ENCODE results near the gene UCK2.
"Not testable (repeated sequence)": the region's sequence is repeated elsewhere in the genome, so short reads cannot be mapped to it uniquely, and the experiment has no call there.

Gene UCK2

DNA sequence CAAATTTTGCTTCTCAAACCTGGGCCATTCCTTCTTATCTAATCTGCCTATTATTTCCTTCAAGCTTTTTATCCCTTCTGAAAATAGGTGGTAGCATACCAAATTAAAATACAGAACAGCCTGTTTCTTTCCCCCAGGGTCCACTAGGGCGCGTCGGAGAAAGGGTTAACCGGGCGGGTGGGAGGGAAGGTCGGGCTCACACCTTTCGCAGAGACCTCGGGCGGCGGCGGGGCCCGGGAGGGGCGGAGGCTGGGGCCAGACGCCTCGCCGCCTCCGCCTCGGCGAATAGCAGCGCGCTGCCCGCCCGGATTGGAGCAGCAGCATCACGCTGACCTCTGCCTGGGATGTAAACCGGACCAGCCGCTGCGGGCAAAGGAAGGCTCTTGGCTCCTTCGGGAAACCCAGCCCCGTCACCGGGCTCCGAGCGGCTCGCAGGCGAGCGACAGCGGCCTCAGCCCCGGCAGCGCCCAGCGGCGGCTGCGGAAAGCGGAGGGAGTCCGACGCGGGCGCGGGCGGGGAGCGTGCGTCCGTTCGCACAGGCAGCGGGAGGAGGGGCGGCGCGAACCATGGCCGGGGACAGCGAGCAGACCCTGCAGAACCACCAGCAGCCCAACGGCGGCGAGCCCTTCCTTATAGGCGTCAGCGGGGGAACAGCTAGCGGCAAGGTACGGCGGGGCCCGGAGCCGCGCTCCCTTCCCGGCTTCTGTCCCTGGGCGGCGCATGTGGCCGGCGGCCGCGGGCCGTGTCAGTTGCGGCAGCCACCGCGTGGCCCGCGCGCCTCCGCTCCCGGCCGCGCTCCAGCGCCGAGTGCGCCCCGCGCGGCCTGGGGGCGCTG, at the start of gene UCK2:
Gene UCK2 (plus strand): TSS at position 347 of the 835 bp plus-strand sequence. CDS start 220 bp downstream, at position 567.
- intact Hi-C loops (cut with micrococcal nuclease), result loop anchor here (2.0 to 5.0 kb wide), 3 partner anchors 45 to 130 kb away; partner anchors contain the start of genes ALDH9A1 and TMCO1
- Mint-ChIP-seq H3K4me3 (peak within 1 kb of the TSS; percentile 99), H3K27ac (peak within 1 kb of the TSS; percentile 87), H3K27me3 (no peaks in the 10 kb centered on the region), H3K4me1 (ENCODE audit: low read depth) (peaks cover 15% of the 10 kb centered on the region), H3K36me3 (ENCODE audit: low read depth) (peaks cover 15% of the 10 kb centered on the region), H3K9me3 (no peaks in the 10 kb centered on the region)

DNA sequence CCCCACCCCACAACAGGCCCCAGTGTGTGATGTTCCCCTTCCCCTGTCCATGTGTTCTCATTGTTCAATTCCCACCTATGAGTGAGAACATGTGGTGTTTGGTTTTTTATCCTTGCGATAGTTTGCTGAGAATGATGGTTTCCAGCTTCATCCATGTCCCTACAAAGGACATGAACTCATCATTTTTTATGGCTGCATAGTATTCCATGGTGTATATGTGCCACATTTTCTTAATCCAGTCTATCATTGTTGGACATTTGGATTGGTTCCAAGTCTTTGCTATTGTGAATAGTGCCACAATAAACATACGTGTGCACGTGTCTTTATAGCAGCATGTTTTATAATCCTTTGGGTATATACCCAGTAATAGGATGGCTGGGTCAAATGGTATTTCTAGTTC, 49.2 kb upstream of the UCK2 start:
- H3K27me3 Mint-ChIP-seq; H3K4me1 Mint-ChIP-seq (ENCODE audit: low read depth); H3K9me3 Mint-ChIP-seq; H3K4me3 Mint-ChIP-seq; intact Hi-C loops (cut with micrococcal nuclease); H3K27ac Mint-ChIP-seq: not testable (repeated sequence)
- peaks cover 13% of the 10 kb centered on the region for H3K36me3 Mint-ChIP-seq (ENCODE audit: low read depth)

DNA sequence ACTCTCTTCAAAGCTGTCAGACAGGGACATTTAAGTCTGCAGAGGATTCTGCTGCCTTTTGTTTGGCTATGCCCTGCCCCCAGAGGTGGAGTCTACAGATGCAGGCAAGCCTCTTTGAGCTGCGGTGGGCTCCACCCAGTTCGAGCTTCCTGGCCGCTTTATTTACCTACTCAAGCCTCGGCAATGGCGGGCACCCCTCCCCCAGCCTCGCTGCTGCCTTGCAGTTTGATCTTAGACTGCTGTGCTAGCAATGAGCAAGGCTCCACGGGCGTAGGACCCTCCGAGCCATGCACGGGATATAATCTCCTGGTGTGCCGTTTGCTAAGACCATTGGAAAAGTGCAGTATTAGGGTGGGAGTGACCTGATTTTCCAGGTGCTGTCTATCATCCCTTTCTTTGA, 43.9 kb upstream of the UCK2 start:
- intact Hi-C loops (cut with micrococcal nuclease); H3K4me1 Mint-ChIP-seq (ENCODE audit: low read depth); H3K27me3 Mint-ChIP-seq; H3K4me3 Mint-ChIP-seq; H3K36me3 Mint-ChIP-seq (ENCODE audit: low read depth); H3K27ac Mint-ChIP-seq: not testable (repeated sequence)
- peaks cover 12% of the 10 kb centered on the region for H3K9me3 Mint-ChIP-seq

DNA sequence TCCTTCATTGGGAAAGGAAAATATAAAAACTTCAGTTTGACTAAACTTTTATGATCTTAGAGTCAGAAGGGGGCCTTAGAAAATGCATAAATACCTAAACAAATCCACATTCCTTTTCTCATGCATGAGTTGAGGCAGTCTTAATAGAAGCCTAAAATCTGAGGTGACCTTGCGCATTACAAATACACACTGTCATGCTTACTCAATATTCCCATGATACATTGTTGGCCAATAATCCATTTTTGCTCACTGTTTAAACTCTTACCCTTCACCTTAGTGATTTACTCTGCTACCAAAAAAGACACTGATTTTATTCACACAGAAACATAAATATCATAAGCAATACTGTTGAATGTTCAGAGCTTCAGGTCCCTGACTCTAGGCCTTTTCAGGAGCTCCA, 39.7 kb upstream of the UCK2 start:
- Mint-ChIP-seq H3K4me1 (ENCODE audit: low read depth) (no peaks in the 10 kb centered on the region), H3K36me3 (ENCODE audit: low read depth) (no peaks in the 10 kb centered on the region), H3K9me3 (peaks cover 12% of the 10 kb centered on the region), H3K4me3 (no peak overlapping the region), H3K27ac (no peak overlapping the region), H3K27me3 (peaks cover 1% of the 10 kb centered on the region)
- intact Hi-C loops (cut with micrococcal nuclease), result no loop called here

DNA sequence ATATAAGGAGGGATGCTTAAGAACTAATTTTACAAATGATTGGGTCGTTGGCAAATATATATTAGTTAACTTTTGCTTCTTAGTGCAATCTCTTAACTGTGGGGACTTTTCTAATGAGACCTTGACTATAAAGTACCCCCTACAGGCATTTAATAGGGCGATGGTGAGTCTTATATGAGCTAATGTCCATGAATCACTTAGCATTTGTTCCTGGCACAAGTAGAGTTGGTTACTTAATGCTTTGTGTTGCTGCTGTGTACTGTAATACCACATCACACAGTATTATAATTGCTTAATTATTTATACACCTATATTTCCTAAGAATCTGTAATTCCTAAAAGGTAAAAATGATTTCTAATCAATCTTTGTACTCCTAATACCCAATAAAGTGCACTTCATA, 33.5 kb upstream of the UCK2 start:
- intact Hi-C loops (cut with micrococcal nuclease), result no loop called here
- Mint-ChIP-seq H3K27me3 (peaks cover 1% of the 10 kb centered on the region), H3K27ac (no peak overlapping the region), H3K9me3 (no peaks in the 10 kb centered on the region), H3K4me1 (ENCODE audit: low read depth) (no peaks in the 10 kb centered on the region), H3K4me3 (no peak overlapping the region), H3K36me3 (ENCODE audit: low read depth) (no peaks in the 10 kb centered on the region)

DNA sequence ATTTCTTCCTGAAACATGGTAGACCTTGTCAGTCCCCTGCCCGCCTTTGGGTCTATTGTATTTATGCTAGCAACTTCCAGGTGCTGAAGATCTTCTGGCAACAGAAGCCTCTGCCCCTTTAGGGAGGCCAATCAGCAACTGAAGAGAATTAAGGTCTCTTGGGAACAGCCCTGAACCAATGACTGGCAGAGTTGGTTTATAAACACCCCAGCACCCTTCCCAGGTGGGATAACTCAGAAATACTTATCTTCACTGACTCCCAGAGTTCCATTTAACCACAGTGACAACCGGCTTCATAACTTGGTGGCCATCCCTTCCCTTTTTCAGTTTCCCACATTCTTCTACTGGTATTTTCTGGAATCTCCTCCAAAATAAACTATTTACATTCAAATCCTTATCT, 31.5 kb upstream of the UCK2 start:
- Mint-ChIP-seq H3K27ac (no peak overlapping the region), H3K36me3 (ENCODE audit: low read depth) (no peaks in the 10 kb centered on the region), H3K9me3 (peaks cover 5% of the 10 kb centered on the region), H3K27me3 (peaks cover 1% of the 10 kb centered on the region), H3K4me1 (ENCODE audit: low read depth) (no peaks in the 10 kb centered on the region), H3K4me3 (no peak overlapping the region)
- intact Hi-C loops (cut with micrococcal nuclease), result no loop called here

DNA sequence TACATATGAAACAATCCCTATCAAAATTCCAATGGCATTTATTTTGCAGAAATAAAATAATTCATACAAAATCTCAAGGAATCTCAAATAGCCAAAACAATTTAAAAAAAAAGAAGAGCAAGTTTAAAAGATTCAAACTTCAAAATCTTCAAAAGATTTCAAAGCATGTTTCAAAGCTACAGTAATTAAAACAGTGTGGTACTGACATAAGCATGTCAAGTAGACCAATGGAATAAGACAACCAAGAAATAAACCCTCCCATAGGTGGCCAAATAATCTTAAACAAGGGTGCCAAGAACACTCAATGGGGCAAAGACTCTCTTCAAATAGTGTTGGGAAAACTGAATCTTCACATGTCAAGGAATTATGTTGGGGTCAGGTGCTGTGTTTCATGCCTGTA, 28.0 kb upstream of the UCK2 start:
- Mint-ChIP-seq H3K36me3 (ENCODE audit: low read depth) (no peaks in the 10 kb centered on the region), H3K4me3 (no peak overlapping the region), H3K4me1 (ENCODE audit: low read depth) (no peaks in the 10 kb centered on the region), H3K27me3 (no peaks in the 10 kb centered on the region), H3K27ac (no peak overlapping the region), H3K9me3 (peaks cover 5% of the 10 kb centered on the region)
- intact Hi-C loops (cut with micrococcal nuclease), result no loop called here

DNA sequence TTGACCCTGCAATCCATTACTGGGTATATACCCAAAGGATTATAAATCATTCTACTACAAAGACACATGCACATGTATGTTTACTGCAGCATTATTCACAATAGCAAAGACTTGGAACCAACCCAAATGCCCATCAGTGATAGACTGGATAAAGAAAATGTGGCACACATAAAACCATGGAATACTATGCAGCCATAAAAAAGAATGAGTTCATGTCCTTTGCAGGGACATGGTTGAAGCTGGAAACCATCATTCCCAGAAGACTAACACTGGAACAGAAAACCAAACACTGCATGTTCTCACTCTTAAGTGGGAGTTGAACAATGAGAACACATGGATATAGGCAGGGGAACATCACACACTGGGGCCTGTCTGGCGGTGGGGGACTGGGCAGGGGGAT, 22.9 kb upstream of the UCK2 start:
- H3K27ac Mint-ChIP-seq; H3K4me1 Mint-ChIP-seq (ENCODE audit: low read depth); intact Hi-C loops (cut with micrococcal nuclease); H3K27me3 Mint-ChIP-seq; H3K36me3 Mint-ChIP-seq (ENCODE audit: low read depth); H3K4me3 Mint-ChIP-seq; H3K9me3 Mint-ChIP-seq: not testable (repeated sequence)

DNA sequence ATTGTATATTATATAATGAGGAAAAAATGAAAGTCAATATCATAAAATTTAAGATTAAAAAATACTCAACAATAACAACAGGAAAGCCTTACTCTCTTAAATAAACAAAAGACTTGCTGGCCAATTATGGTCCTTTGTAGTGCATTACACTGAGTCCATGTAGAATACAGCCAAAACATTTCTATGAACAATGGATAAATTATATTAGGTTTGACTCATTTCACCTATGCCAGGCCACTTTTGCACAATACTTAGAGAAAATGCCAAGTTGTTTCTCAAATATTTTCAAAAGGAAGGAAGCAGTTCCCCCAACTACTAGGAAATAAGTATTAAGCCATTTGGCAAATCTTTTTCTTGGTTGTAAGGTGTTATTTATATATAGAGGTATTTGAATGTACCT, 19.8 kb upstream of the UCK2 start:
- Mint-ChIP-seq H3K27me3 (no peaks in the 10 kb centered on the region), H3K4me3 (no peak overlapping the region), H3K4me1 (ENCODE audit: low read depth) (no peaks in the 10 kb centered on the region), H3K36me3 (ENCODE audit: low read depth) (no peaks in the 10 kb centered on the region), H3K9me3 (no peaks in the 10 kb centered on the region), H3K27ac (no peak overlapping the region)
- intact Hi-C loops (cut with micrococcal nuclease), result no loop called here

DNA sequence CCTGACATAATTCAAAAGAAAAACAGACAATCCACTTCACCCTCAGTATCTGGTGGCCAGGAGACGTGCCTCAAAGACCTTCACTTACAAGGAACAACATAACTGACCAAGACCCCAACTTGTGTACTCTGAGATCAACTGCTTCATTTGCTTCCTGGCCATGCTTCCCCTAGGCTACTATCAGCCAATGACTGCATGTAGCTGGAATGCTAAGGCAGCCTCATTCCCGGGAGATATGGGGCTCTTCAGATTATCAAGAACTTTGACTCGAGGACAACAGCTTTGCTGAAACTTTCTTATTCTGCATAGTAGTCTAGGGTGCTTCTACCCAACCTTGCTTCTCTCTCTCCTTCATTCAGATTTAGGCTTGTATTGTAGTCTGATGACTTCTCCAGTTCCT, 11.7 kb upstream of the UCK2 start:
- no peak overlapping the region for H3K27ac Mint-ChIP-seq
- no peak overlapping the region for H3K4me3 Mint-ChIP-seq
- H3K4me1 Mint-ChIP-seq (ENCODE audit: low read depth), result no peaks in the 10 kb centered on the region
- H3K9me3 Mint-ChIP-seq, result no peaks in the 10 kb centered on the region
- H3K27me3 Mint-ChIP-seq, result no peaks in the 10 kb centered on the region
- intact Hi-C loops (cut with micrococcal nuclease), result no loop called here
- no peaks in the 10 kb centered on the region for H3K36me3 Mint-ChIP-seq (ENCODE audit: low read depth)

DNA sequence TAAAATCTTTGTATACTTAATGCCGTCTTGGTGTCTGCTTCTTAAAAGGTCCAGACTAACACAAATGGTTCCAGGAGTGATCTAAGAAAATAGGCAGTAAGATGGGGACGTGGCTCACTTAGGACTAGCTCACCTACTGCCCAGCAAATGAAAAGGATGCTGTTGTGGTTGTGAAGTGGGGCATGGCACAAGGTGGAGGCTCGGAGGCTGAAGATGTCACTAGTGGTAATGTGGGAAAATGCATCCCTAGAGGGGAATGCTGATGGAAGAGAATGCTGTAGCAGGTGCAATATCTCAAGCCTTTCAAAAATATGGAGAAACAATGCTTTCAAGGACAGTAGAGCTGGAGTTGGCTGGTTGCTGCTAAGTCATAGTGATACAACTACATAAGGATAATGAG, 11.3 kb upstream of the UCK2 start:
- Mint-ChIP-seq H3K9me3 (no peaks in the 10 kb centered on the region), H3K4me1 (ENCODE audit: low read depth) (no peaks in the 10 kb centered on the region), H3K27ac (no peak overlapping the region), H3K27me3 (no peaks in the 10 kb centered on the region), H3K36me3 (ENCODE audit: low read depth) (no peaks in the 10 kb centered on the region), H3K4me3 (no peak overlapping the region)
- intact Hi-C loops (cut with micrococcal nuclease), result no loop called here

DNA sequence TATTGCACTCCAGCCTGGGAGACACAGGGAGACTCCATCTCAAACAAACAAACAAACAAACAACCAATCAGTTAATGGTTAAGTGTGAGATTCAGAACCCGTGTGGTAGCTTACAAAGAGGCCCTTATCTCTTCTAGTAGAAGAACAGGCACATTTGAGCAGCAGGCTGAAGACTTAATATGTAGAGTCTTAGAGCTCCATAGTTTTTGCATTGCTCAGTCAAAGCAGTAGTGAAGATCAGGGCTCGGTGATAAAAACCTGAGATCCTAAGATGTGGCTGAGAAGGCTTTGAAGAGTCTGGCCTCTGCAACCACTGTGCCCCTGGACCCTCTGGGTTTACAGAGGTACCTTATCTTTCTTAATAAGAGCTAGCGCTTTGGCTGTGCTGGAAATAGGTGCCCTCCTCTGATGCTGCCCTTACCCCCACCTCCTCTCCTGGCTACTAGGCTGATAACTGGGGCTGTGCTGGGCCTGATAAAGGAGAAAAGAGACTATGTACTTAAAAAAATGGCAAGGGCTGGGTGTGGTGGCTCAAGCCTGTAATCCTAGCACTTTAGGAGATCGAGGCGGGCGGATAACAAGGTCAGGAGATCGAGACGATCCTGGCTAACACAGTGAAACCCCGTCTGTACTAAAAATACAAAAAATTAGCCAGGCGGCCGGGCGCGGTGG, 10.5 kb upstream of the UCK2 start:
- H3K4me3 Mint-ChIP-seq, result no peak overlapping the region

DNA sequence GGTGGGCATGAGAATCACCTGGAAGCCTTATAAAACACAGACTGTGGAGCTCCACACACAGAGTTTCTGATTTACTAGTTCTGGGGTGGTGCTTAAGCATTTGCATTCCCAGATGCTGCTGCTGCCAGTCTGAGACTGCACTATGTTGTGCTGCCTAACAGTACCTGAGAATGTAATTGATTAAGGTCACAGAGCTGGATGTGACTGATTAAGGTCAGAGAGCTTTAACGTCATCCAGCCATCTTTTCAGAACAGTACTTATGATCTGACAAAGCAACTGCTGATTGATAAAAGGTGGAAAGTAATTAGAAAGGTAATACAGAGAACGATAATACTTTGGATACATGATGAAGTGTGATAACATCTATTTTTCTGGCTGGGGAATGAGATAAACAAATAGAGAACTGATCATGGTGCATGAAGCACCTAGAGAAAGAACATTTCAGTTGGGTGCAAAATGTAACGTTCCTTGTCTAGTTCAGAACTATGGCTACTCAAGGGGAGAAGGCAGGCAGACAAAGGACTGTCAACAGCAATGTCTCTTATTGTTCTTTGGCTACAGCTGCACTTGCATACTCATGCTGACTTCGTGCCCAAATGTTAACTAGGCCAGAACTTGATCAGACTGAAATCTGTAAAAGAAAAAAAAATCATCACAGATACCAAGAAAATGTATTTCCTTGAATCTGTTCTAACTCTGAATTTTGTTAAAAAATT, 3.7 kb upstream of the UCK2 start:
- Mint-ChIP-seq H3K4me3 (no peak overlapping the region), H3K27me3 (no peaks in the 10 kb centered on the region), H3K27ac (no peak overlapping the region), H3K36me3 (ENCODE audit: low read depth) (peaks cover 14% of the 10 kb centered on the region), H3K4me1 (ENCODE audit: low read depth) (peaks cover 2% of the 10 kb centered on the region), H3K9me3 (no peaks in the 10 kb centered on the region)
- intact Hi-C loops (cut with micrococcal nuclease), result no loop called here

More for the DNA sequence above, 10.5 kb upstream of the UCK2 start:
- Mint-ChIP-seq H3K36me3 (ENCODE audit: low read depth) (no peaks in the 10 kb centered on the region), H3K4me1 (ENCODE audit: low read depth) (no peaks in the 10 kb centered on the region), H3K27me3 (no peaks in the 10 kb centered on the region), H3K27ac (no peak overlapping the region), H3K9me3 (no peaks in the 10 kb centered on the region)
- intact Hi-C loops (cut with micrococcal nuclease), result no loop called here

DNA sequence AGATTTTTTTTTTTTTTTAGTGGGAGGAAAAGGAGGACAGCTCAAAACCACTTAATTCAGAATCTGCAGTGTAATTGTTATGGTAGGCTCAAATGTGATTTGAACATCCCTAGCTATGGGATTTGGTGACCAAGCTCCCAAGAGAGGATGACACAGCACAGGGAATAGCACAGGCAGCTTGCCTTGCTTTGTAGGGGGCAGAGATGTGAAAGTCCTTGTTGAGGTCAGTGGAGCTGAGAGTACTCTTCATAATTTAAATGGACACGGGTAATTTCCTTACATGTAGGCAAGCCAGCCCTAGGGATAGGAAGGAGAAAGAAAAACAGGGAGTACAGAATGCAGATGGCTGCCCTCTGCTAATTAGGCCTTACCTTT, 3.2 kb upstream of the UCK2 start:
- Mint-ChIP-seq H3K9me3 (no peaks in the 10 kb centered on the region), H3K4me1 (ENCODE audit: low read depth) (peaks cover 8% of the 10 kb centered on the region), H3K36me3 (ENCODE audit: low read depth) (peaks cover 15% of the 10 kb centered on the region), H3K4me3 (no peak overlapping the region), H3K27me3 (no peaks in the 10 kb centered on the region), H3K27ac (no peak overlapping the region)
- intact Hi-C loops (cut with micrococcal nuclease), result no loop called here
